HG02970 (cell line): Measurements from ENCODE around the gene ZNF846.
A peak's percentile ranks its signal among the peaks of the same experiment; 100 is the strongest.
"Not testable (repeated sequence)": the region's sequence is repeated elsewhere in the genome, so short reads cannot be mapped to it uniquely, and the experiment has no call there.

ENCODE experiments used
- ATAC-seq: cut with Tn5 transposase; IDR thresholded peaks from one replicate; pipeline ENCODE4 v1.9.1; 2021; ENCODE audit warnings: mild to moderate bottlenecking, moderate library complexity, moderate number of reproducible peaks; ENCODE audit not compliant: unreplicated experiment, low FRiP score

The ZNF846 gene

DNA sequence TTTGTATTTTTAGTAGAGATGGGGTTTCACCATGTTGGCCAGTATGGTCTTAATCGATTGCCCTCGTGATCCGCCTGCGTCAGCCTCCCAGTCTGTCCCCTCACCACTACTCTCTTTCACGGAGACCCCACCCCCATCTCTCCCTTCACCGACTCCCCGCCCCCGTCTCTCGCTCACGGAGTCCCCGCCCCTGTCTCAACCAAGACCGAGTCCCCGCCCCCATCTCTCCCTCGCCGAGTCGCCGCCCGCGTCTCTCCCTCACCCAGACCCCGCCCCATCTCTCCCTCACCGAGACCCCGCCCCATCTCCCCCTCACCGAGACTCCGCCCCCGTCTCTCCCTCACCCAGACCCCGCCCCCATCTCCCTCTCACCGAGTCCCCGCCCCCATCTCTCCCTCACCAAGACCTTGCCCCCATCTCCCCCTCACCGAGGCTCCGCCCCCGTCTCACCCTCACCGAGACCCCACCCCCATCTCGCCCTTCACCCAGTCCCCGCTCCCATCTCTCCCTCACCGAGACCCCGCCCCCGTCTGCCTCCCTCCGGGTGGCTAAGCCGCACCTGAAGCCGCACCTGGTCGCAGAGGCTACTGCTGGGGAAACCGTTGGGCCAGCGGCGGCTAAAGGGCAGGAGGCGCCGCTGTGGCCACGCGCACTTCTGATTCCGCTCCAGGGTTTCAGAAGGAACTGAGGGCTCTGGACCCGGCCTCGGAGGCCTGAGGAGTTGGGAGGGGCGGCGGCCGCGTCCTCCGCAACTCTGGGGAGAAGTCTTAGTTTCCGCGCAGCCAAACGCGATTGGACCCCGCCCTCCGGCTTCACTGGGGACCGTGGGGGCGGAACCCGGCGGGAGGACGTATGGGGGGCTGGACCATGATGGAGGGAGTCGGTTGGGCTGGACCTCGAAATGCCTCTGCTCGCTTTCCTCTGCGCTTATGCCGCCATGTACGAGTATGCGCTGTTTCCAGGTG lies 17.1 kb upstream of the ZNF846 start:
- ATAC-seq = peak; percentile 70

DNA sequence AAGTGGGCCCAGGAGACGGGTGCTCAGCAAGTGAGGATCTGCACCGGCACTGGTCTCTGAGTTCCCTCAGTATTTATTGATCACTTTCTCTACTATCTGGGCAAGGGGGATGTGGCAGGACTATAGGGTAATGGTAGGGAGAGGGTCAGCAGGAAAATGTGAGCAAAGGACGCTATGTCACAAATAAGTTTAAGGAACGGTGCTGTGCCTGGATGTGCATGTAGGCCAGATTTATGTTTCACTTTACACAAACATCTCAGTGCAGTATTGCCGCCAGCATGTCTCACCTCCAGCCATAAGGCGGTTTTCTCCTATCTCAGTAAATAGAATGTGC lies 15.6 kb upstream of the ZNF846 start:
- ATAC-seq = not testable (repeated sequence)

DNA sequence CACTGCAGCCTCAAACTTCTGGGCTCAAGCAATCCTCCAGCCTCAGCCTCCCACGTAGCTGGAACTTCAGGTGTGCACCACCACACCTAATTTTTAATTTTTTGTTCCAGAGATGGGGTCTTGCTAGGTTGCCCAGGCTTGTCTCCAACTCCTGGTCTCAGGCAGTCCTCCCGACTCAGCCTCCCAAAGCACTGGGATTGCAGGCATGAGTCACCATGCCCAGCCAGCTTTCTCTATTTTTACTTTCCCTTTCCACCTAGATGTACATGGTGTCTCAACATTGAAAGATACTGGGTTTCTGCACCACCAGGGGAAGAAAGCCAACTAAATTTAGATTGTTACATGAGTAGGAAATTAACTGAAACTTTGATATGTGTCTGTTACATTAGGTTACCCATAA lies 13.8 kb upstream of the ZNF846 start:
- ATAC-seq = no peak

DNA sequence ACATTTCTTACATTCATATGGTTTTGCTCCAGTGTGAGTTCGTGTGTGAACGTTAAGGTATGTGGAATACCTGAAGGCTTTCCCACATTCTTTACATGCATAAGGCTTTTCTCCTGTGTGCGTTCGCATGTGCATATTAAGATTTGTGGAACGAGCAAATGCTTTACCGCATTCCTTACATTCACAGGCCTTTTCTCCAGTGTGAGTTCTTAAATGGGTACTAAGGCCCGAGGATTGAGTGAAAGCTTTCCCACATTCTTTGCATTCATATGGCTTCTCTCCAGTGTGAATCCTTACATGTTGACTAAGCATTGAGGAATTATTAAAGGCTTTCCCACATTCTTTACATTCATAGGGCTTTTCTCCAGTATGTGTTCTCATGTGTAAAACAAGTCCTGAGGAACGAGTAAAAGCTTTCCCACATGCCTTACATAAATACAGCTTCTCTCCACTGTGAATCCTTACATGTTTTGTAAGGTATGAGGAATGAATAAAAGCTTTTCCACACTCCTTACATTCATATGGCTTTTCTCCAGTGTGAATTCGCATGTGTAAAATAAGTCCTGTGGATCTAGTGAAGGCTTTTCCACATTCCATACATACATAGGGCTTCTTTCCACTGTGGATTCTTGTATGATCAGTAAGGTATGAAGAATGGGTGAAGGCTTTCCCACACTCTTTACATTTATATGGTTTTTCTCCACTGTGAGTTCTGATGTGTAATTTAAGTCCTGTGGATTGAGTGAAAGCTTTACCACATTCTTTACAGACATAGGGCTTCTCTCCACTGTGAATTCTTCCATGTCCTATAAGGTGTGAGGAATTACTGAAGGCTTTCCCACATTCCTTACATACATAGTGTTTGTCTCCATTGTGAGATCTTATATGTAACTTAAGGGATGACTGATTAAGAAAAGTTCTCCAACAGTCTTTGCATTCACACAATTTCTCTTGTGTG lies 10.7 kb downstream of the ZNF846 start:
- no peak for ATAC-seq

DNA sequence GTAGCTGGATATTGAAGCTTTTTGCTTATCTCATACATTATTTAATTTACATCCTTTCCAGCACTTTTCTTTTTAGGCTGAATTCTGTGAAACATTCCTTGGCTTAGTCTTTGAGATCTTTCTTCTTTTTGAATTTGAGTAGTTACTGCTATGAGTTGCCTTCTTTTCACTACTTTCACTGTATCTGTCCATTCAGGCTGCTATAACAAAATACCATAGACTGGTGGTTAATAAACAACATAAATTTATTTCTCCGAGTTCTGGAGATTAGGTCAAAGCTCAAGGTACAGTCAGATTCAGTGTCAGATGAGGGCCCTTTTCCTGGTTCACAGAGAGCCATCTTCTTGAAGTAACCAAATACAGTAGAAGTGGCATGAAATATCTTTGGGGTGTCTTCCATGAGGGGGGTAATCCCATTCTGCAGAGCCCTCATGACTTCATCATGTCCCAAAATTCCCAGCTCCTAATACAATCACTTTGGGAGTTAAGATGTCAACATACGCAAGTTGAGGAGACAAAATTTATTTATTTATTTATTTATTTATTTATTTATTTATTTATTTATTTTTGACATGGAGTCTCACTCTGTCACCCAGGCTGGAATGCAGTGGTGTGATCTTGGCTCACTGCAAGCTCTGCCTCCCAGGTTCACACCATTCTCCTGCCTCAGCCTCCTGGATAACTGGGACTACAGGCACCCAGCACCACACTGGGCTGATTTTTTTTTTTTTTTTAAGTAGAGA lies 15.7 kb downstream of the ZNF846 start:
- no peak for ATAC-seq

DNA sequence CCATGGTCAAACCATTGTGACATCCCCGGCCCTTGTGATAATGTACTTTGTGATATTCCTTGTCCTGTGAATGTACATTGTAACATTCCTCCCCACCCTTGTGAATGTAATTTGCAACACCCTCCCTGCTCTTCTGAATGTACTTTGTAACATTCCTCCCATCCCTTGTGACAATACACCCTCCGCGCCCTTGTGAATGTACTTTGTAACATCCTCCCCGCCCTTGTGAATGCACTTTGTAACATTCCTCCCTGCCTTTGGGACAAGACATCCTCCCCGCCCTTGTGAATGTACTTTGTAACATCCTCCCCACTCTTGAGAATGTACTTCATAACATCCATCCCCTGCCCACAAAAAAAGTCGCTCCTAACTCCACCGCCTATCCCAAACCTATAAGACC lies 17.1 kb downstream of the ZNF846 start:
- no peak for ATAC-seq

DNA sequence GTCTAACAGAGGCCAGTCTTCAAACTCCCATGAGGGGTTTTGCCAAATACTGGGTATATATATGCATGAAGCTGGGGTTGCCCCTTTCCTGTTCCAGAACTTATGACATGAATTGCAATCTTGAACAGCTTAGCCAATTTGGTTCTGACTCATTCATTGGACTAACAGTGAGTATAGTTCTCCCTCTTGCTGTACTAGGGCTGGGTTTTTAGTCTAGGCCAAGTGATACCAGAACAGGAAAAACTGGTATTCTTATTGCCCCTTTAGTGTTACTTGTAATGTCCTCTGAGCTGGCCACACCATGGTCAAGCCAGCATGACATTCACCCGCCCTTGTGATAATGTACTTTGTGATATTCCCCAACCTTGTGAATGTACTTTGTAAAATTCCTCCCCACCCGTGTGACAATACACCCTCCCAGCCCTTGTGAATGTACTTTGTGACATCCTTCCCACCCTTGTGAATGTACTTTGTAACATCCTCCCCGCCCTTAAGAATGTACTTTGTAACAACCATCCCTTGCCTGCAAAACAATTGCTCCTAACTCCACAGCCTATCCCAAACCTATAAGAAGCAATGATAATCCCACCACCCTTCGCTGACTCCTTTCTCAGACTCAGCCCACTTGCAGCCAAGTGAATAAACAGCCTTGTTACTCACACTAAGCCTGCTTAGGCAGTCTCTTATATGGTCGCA lies 26.9 kb downstream of the ZNF846 start:
- ATAC-seq = no peak

DNA sequence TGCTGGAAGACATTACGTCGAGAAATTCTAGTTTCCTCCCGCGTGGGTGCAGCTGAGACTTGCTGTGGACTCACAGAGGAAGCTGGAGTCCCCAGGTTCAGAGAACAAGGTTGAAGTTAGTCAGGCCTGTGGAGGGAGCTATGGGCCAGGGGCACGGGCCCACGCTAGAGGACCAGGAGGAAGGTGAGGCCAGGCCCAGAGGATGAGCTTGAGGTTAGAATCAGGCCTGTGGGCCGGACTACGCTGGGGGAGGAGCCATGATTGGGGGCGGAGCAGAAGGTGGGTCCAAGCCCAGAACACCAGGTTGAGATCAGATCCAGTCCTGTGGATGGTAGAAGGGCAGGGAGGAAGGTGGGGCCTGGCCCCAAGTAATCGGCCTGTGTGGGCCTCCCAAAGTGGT lies 32.6 kb downstream of the ZNF846 start:
- no peak for ATAC-seq

DNA sequence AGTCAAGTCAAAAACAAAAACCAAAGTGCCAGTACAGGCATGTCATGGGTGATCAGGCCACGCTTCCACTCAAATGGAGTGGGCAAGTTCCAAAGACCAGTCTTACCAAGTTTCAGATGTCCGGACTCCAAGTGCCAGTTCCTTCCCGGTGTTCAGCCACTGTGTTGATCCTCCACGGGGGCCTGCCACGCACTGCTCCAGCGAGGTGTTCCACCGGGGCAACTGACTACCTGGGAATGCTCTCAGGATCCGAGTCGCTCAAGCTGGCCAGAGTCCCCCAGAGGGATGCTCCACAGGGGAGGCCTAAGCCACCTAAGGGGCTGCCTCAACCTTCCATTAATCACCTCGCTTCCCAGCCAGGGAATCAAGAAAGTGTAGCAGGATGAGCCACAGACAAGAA lies 38.5 kb downstream of the ZNF846 start:
- ATAC-seq = not testable (repeated sequence)

DNA sequence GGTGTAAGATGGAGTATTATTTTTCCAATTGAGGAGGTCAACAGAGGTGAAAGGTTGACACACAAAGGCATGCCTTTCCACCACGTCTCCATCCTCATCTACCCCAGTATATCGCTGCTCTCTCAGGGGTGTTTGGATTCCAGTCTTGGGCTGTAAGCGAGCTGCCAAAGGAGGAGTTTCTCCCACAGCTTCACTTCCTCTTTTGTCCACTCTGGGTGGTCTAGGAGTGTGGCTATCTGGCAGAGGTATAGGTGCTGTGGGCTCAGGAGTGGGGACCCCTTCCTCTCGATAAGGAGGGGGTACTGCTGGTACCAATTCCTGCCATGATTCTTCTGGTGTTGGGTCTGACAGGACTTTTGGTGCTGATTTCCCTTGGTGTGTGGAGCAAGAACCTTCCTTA lies 39.4 kb downstream of the ZNF846 start:
- ATAC-seq = no peak

DNA sequence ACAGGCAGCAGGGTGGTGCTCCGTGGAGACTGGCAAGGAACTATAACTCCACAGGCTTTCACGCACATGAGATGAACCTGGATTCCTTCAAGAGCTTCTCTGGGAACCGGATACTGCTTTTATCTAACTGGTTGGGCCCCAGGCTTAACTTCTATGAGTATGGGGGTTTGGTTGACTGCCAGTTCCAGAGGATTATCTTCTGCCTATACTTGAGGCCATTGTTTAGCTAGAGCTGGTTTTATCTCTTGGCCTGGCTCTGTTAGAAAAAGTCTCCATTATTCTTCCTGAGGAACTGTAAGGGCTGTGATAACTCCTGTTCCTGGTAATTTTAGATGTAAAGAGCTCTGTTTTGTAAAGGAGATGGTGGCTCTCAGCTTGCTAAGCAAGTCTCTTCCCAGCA lies 40.9 kb downstream of the ZNF846 start:
- no peak for ATAC-seq

DNA sequence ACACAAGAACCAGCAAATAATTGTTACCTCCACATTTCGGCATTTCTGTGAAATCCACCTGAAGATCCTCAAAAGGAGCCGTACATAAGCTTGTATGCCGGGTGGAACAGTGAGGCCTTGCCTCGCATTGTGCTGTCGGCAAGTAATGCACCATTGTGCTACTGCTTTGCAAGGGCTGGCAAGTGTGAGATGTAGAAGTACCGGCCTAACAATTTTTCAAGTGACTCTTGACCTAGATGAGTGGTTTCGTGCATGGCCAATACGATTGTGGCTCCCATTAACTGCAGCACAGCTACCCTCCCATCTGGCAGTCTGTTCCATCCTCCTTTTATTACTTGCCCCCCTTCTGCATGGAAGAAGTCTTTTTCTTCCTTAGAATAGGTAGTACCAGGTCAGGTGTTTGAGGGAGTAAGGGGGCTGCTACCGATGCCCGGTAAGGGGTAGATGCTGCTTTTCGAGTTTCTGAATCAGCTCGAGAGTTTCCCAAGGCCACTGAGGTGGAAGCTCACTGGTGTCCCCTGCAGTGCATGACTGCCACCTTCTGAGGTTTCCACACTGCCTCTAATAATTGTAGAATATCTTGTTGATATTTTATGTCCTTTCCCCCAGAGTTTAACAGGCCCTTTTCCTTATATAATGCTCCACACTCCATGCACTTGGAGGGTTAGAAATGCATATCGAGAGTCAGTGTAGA lies 42.9 kb downstream of the ZNF846 start:
- ATAC-seq = not testable (repeated sequence)

DNA sequence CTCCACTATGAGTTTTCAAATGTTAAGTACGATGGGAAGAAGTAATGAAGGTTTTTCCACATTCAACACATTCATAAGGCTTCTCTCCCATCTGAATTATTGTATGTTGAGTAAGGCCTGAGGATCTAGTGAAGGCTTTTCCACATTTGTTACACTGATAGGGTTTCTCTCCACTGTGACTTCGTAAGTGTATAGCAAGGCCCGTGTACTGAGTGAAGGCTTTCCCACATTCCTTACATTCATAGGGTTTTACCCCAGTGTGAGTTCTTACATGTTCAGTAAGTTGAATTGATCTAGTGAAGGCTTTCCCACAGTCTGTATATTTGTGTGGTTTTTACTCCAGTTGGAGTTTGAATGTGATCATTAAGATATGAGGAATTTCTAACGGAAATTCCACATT lies 44.4 kb downstream of the ZNF846 start:
- ATAC-seq = no peak

DNA sequence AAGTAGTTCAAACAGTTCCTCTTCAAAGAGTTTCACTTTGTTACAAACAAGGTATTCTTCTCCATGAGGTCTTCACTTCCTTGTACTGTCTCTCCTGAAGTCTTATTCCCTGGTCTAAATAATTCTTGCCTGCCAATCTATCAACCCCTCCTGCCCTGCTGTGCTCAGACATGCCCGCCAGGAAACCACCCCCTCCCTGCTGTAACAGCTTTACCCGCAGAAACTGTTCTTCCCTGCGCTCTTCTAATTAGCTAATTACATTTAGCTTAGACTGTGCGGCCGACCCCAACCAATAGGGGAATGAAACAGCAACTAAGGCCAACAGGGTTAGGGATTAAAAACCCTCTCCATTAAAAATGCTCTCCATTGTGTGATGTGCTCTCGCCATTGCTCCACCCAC lies 46.7 kb downstream of the ZNF846 start:
- no peak for ATAC-seq

DNA sequence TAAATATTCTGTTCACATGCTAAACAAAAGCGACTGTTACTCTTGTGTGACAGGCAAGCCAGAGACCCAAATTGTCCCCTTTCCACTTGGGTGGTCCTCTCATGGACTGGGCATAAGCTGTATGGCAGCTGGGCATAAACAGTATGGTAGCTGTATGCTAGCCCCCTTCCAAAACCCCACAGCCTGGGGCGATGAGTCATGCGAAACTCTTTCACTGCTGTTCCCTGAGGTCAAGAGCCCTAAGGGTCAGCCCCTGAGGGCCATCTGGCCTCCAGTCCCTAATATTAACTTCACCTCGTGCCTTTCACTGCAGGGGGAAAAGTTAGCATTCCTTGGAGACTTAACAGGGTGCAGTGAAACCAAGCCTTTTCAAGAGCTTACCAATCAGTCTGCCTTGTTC lies 48.0 kb downstream of the ZNF846 start:
- no peak for ATAC-seq

DNA sequence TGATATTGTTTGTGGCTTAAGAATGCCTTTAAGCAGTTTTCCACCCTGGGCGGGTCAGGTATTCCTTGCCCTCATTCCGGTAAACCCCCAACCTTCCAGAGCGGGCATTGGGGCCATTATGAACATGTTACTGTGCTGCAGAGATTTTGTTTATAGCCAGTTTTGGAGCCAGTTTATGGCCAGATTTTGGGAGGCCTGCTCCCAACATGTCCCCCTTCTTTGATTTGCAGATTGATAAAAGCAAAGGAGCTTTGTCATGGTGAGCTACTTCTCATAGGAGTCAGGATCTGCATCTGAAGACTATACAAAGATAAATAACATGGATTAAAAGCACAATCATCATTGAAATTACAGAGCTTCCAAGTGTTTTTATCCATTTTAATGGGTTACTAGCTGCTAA lies 56.7 kb downstream of the ZNF846 start:
- ATAC-seq = no peak

DNA sequence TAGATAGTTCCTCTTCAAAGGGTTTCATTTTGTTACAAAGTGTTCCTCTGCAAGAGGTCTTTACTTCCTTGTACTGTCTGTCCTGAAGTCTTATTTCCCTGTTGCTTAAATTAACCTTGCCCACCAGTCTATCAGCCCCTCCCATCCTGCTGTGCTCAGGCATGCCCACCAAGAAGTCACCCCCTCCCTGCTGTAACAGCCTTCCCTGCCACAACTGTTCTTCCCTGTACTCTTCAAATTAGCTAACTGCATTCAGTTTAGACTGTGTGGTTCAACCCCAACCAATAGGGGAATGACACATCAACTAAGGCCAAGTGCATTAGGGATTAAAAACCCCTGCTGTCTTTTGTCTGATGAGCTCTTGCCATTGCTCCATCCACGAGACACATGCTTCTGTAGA lies 59.2 kb downstream of the ZNF846 start:
- ATAC-seq = no peak

DNA sequence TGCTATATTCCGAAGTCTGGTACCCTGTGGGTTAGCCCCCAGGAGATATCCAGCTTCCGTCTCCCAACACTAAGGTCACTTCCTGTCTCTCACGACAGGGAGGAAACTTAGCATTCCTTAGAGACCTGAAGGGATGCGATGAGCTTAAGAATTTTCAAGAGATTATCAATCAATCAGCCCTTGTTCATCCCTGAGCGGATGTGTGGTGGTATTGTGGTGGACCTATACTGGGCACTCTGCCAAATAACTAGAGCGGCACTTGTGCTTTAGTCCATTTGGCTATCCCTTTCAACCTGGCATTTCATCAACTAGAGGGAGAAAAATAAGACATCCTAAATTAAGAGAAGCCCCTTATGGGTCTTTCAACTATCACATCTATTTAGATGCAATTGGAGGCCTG lies 62.7 kb downstream of the ZNF846 start:
- no peak for ATAC-seq

DNA sequence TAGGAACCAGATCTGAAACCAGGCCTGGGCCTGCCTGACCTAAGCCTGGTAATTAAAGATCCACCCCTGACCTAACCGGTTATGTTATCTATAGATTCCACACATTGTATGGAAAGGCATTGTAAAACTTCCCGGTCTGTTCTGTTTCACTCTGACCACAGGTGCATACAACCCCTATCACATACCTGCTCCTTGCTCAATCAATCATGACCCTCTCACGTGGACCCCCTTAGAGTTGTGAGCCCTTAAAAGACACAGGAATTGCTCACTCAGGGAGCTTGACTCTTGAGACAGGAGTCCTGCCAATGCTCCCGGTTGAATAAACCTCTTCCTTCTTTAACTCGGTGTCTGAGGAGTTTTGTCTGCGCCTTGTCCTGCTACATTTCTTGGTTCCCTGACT lies 66.4 kb downstream of the ZNF846 start:
- ATAC-seq = no peak
